ENCODE measurements around the gene LARP1B. TPM values are rescaled to one million over a fixed set of nuclear protein-coding genes. Genes with fewer than 3 reads are reported as not detected.

Gene LARP1B
- total and polyA plus RNA-seq, 4 donors: 17.5 to 69.6 (median 23.7) TPM

- Histone ChIP-seq H3K27ac (ENCODE audit: low read depth in 1 of 2, low read length in 2 of 2) (no peak overlapping the region), H3K9me3 (ENCODE audit: control insufficient read depth in 4 of 4, low read length in 3 of 4) (no peaks in the 10 kb centered on the region), H3K4me3 (ENCODE audit: low read depth in 1 of 3, low read length in 3 of 3) (no peak overlapping the region), H3K9ac (ENCODE audit: low read depth in 1 of 2, low read length in 2 of 2) (no peak overlapping the region), H3K36me3 (ENCODE audit: control insufficient read depth in 4 of 4, insufficient read depth in 3 of 4, low read depth in 1 of 4, low read length in 3 of 4) (no peaks in the 10 kb centered on the region), H3K27me3 (ENCODE audit: control insufficient read depth in 4 of 4, insufficient read depth in 4 of 4, low read length in 3 of 4) (no peaks in the 10 kb centered on the region), H3K4me1 (ENCODE audit: control insufficient read depth in 4 of 4, insufficient read depth in 4 of 4, low read length in 3 of 4) (no peaks in the 10 kb centered on the region)
- no peak for DNase-seq (ENCODE audit: low spot score)
- WGBS: 95% methylated on average over 3 of the region's 3 CpGs
- no peak for TF ChIP-seq FOXA2 (IDR thresholded peaks at IDR 0.05)
- TF ChIP-seq CTCF (IDR thresholded peaks at IDR 0.05; ENCODE audit: low read depth, low read length, missing input control): no peak
- TF ChIP-seq SP1 (IDR thresholded peaks at IDR 0.05): no peak
- no peak for TF ChIP-seq EGR1 (IDR thresholded peaks at IDR 0.05; ENCODE audit: low read depth in 2 of 2)
- no peak for TF ChIP-seq GABPA (IDR thresholded peaks at IDR 0.05 in 1 of 2, conservative IDR thresholded peaks at IDR 0.05 in 1 of 2)
- TF ChIP-seq TAF1 (conservative IDR thresholded peaks at IDR 0.05): no peak
- no peak for TF ChIP-seq HNF4G (IDR thresholded peaks at IDR 0.05)
- no peak for TF ChIP-seq FOXA1 (IDR thresholded peaks at IDR 0.05)
- TF ChIP-seq REST (IDR thresholded peaks at IDR 0.05): no peak
- TF ChIP-seq RAD21 (IDR thresholded peaks at IDR 0.05): no peak
- no peak for TF ChIP-seq YY1 (IDR thresholded peaks at IDR 0.05)
- no peak for TF ChIP-seq MAX (IDR thresholded peaks at IDR 0.05)
- TF ChIP-seq RXRA (IDR thresholded peaks at IDR 0.05): no peak
- no peak for TF ChIP-seq ZBTB33 (IDR thresholded peaks at IDR 0.05)
- TF ChIP-seq ATF3 (IDR thresholded peaks at IDR 0.05): no peak
- no peak for TF ChIP-seq HNF4A (conservative IDR thresholded peaks at IDR 0.05)
- no peak for TF ChIP-seq JUND (IDR thresholded peaks at IDR 0.05)
These were observed 171.6 kb downstream of the LARP1B start for GRCh38 chr4:128232719-128233118.

- DNase-seq (ENCODE audit: low spot score): no peak
- no peaks in the 10 kb centered on the region for H3K27me3 ChIP-seq (ENCODE audit: control insufficient read depth in 4 of 4, insufficient read depth in 4 of 4, low read length in 3 of 4)
- H3K27ac ChIP-seq (ENCODE audit: low read depth in 1 of 2, low read length in 2 of 2): no peak overlapping the region
- H3K4me3 ChIP-seq (ENCODE audit: low read depth in 1 of 3, low read length in 3 of 3): no peak overlapping the region
- 93% methylated on average over 3 of the region's 3 CpGs for WGBS
- TF ChIP-seq MAX (IDR thresholded peaks at IDR 0.05) (no peak), YY1 (IDR thresholded peaks at IDR 0.05) (no peak), EGR1 (IDR thresholded peaks at IDR 0.05; ENCODE audit: low read depth in 2 of 2) (no peak), HNF4G (IDR thresholded peaks at IDR 0.05) (no peak), NR2F2 (IDR thresholded peaks at IDR 0.05) (no peak), GABPA (IDR thresholded peaks at IDR 0.05 in 1 of 2, conservative IDR thresholded peaks at IDR 0.05 in 1 of 2) (no peak), REST (IDR thresholded peaks at IDR 0.05) (no peak), FOXA2 (IDR thresholded peaks at IDR 0.05) (no peak), RXRA (IDR thresholded peaks at IDR 0.05) (no peak)
- H3K4me1 ChIP-seq (ENCODE audit: control insufficient read depth in 4 of 4, insufficient read depth in 4 of 4, low read length in 3 of 4): no peaks in the 10 kb centered on the region
- no peak overlapping the region for H3K9ac ChIP-seq (ENCODE audit: low read depth in 1 of 2, low read length in 2 of 2)
- H3K9me3 ChIP-seq (ENCODE audit: control insufficient read depth in 4 of 4, low read length in 3 of 4): no peaks in the 10 kb centered on the region
- H3K36me3 ChIP-seq (ENCODE audit: control insufficient read depth in 4 of 4, insufficient read depth in 3 of 4, low read depth in 1 of 4, low read length in 3 of 4): no peaks in the 10 kb centered on the region
These were observed 173.7 kb downstream of the LARP1B start for GRCh38 chr4:128234836-128235235.
